ENCODE measurements around the gene CBFA2T2.
"Not testable (repeated sequence)": the region's sequence is repeated elsewhere in the genome, so short reads cannot be mapped to it uniquely, and the experiment has no call there.

CBFA2T2 gene

DNA sequence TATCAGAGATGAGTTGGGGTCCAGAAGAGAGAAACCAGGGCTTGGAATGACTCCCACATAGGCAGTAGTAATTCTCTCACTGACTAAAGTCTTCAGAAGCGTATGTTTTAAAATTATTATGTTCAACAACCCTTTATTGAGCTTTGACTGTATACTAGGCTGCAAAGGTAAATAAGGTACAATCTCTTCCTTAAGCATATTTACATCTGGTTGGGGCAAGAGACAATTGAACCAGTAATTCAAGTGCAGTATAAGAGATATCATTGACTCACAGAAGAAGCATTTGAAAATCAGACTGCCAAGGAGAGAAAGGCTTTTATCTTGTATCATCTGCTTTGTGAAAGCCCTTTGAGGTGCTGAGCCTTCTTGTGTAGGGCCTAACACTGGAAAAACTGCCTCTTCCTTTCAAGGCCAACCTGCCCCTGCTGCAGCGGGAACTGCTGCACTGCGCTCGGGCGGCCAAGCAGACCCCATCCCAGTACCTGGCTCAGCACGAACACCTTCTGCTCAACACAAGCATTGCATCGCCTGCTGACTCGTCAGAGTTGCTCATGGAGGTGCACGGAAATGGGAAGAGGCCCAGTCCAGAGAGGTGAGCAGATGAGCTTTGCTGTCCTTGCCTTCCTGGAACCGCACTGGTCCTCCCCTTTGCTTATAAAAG lies 132.9 kb downstream of the CBFA2T2 start:
- no peak for DNase-seq (ENCODE audit: low read depth in 3 of 3)

DNA sequence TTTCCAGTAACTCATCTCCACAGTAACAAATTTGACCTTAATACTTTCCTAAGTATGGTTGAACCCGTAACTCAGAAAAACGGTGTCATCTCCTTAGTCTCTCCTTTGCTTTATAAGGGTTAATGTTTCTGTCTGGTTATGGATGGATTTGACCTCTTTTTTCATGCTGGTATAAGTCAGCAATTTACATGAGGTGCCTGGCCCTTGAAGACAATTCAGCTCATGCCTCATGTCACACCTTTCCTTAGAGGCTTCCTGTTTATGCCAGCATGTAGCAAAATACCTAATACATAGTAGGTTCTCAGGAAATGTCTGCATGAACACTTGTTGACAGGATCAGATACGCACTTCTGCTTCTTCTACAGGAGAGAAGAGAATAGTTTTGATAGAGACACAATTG lies 134.5 kb downstream of the CBFA2T2 start:
- DNase-seq (ENCODE audit: low read depth in 3 of 3): no peak

DNA sequence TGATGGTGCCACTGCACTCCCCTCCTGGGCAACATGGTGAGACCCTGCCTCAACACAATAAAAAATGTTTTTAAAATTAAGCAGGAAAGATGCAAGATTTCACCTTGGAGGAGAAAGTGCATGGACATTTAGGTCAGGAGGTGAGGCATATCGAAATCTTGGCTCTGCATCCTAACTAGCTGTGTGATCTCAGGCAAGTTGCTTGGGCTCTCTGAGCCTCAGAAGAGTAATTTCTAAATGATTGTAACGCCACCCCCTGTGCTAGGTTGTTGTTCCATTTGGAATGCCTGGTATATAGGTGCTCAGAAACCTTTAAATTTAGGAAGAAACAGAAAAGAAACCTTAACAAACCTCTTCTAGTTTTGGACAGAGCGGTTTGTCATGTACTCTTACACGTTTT lies 136.3 kb downstream of the CBFA2T2 start:
- no peak for DNase-seq (ENCODE audit: low read depth in 3 of 3)

DNA sequence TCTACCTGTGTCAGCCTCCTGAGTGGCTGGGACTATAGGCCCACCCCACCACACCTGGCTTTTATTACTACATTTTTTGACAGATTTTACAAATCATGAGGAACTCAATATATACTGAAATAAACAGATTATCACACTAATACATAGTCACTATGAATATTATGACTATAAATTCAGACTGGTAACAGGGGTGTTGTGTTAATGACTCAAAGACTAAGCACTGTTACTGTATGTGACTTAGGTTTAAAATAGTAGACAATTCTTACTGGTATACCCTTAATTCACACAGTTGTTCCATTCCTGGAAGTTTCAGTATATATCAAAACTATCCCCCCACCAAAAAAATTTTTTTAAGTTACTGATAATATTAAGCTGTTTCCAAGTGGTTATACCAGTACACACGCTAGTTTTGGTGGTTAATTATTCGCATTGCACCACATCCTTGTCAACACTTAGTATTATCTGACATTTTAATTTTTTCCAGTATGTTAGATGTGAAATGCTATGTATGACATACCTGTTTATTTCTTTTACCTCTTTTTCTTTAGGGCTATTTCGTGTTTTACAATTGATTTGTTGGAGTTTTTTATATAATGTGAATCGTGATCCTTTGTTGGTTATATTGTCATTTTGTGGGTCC lies 137.8 kb downstream of the CBFA2T2 start:
- no peak for DNase-seq (ENCODE audit: low read depth in 3 of 3)

DNA sequence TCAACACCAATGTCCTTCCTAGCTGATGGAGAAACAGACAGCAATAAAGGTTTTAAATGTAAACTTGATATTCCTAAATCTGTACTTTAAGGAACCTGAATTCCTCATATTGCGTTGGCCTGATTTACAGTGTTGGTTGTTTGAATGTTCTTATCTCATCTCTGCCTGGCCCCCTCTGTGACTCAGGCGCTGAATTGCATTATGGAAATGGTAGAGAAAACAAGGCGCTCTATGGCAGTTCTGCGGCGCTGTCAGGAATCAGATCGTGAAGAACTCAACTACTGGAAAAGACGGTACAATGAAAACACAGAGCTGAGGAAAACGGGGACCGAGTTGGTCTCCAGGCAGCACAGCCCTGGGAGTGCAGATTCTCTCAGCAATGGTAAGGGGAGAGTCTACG lies 139.6 kb downstream of the CBFA2T2 start:
- no peak for DNase-seq (ENCODE audit: low read depth in 3 of 3)

DNA sequence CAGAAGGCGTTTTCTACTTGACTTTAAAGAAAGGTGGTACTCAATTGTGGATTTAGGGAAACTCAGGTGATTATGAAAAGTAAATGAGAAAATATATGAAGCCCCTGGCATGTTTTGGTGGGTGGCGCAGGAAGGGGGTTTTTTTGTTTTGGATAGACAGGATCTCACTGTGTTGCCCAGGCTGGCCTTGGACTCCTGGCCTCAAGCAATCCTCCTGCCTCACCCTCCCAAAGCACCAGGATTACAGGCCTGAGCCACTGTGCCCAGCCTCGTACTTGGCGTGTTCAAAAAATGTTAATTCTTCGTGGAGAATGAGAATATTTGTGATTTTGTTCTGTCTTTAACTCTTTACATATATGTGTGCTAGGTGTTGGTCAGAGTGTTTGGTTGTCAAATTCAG lies 140.1 kb downstream of the CBFA2T2 start:
- no peak for DNase-seq (ENCODE audit: low read depth in 3 of 3)

DNA sequence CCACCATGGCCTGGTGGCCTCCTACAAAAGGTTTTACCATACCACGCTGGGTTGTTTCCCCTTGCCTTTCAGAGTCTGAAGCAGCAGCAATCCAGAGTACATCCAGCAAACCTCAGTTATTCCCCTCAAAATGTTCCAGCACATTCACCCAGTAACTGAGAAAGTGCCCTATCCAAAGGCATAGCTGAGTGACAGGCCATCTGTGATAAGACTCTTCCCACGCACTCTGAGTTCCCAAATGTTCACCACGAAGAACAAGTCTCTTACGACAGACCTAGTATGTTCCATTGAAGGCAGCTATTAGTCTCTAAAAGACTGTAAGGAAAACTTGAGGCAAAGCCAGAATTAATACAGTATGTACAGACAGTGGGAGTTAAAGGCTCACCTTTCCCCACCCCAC lies 140.6 kb downstream of the CBFA2T2 start:
- DNase-seq (ENCODE audit: low read depth in 3 of 3): no peak

DNA sequence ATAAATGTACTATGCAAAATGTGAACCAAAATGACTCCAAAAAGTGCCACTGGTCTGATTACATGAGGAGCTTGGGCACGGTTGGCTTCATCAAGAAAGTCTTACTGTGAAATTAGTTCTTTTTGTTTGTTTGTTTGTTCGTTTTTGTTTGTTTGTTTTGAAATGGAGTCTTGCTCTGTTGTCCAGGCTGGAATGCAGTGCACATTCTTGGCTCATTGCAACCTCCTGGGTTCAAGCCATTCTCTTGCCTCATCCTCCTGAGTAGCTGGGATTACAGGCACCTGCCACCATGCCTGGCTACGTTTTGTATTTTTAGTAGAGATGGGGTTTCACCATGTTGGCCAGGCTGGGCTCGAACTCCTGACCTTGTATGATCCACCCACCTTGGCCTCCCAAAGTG lies 142.0 kb downstream of the CBFA2T2 start:
- not testable (repeated sequence) for DNase-seq (ENCODE audit: low read depth in 3 of 3)

DNA sequence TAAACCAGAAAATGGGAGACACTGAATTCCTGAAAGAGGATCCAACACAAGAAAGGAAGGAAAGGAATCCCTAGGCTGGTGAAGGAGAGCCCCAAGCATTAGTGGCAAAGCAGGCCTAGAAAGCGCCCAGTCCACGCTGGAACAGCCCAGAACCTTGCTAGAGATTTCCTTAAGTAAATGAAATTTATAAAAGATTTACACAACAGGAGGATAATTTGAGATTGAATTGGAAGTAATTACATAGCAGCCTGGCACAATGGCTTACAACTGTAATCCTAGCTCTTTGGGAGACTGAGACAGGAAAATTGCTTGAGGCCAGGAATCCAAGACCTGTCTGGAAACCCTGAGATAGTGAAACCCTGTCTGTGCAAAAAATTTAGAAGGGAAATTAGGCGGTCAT lies 145.4 kb downstream of the CBFA2T2 start:
- no peak for DNase-seq (ENCODE audit: low read depth in 3 of 3)

DNA sequence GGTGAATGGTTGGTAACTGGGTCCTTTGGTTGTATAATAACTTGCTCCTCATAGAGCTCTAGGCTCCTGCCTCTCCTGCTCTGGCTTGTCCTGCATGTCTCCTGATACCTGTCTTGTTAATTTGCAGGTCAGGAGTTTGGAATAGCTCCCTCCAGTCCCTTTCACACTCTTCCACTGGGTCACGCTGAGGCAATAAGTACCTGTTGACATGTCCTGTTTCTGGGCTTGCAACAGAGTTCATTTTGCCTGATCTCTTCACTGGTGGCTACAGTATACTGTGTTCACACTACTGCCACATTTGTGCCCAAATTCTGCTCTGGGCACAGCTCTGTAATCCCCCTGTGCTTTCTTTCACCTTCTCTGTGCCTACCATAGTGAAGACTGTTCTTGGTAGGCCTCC lies 146.9 kb downstream of the CBFA2T2 start:
- DNase-seq (ENCODE audit: low read depth in 3 of 3): no peak

DNA sequence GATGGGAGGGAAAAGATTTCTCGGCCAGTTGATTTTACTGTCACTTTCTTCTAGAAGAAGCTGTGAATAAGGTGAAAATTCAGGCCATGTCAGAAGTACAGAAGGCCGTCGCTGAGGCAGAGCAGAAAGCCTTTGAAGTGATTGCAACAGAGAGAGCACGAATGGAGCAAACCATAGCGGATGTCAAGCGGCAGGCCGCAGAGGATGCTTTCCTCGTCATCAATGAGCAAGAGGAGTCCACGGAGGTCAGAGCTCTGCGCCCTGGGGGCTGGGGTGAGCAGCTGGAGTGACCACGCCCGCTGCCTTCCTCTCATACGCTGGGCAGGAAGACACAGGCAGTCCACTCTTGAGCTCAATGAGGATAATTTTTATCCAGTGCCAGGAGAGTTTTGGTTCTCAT lies 150.4 kb downstream of the CBFA2T2 start:
- no peak for DNase-seq (ENCODE audit: low read depth in 3 of 3)

DNA sequence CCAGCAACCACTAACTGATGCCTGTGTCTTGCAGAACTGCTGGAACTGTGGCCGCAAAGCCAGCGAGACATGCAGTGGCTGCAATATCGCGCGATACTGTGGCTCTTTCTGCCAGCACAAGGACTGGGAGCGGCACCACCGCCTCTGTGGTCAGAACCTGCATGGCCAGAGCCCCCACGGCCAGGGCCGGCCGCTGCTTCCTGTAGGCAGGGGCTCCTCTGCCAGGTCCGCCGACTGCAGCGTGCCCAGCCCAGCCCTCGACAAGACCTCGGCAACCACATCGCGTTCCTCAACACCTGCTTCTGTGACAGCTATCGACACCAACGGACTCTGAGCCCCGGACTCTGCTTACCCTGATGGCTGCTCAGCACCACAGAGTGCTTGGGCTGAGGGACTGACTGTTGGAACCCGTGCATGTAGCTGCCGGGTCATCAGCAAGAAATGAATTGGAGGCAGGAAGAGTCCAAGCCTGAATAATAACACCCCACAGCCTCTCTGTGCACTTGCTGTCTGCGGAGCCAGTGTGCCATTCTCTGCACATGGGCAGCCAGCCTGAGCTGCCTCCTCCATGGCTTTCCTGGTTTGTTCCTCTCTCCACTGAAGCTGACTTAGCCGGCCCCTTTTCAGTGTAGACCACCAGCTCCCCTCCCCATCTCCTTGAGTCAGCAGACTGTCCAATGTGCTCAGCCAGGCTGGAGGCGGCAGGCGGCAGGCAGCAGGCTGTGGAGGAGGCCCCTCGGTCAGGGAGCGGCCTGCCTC lies 154.6 kb downstream of the CBFA2T2 start:
- DNase-seq (ENCODE audit: low read depth in 3 of 3): no peak

DNA sequence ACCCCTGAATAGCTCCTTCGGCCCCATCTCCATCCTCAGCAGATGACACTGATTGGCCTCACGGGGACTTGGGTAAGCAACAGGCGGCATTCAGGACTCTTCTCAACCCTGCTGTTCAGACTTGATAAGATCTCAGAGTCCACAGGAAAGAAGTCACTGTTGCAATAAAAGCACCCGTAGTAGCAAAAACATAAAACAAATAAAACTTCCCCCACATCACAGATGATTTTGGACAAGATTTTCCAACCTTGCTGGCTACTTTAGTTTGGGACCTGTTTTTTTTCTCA lies 155.1 kb downstream of the CBFA2T2 start:
- no peak for DNase-seq (ENCODE audit: low read depth in 3 of 3)

DNA sequence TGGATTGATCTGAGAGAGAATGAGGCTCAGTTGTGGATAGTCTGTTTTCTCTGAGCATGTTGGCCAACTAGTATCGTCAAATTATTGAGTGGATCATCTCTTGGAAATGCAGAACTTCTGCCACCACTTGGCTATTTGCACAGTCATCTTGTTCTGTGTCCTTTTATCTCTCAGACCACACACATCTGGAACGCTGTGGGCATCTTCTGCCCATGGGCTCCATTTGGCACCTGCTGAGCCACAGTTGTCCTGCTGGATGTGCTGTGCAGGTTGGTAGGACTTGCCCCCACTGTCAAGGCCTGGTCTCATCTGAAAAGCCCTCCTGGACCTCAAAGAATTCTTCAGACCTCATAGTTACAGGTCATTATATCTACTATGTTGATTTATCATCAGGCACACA lies 155.5 kb downstream of the CBFA2T2 start:
- DNase-seq (ENCODE audit: low read depth in 3 of 3): no peak

DNA sequence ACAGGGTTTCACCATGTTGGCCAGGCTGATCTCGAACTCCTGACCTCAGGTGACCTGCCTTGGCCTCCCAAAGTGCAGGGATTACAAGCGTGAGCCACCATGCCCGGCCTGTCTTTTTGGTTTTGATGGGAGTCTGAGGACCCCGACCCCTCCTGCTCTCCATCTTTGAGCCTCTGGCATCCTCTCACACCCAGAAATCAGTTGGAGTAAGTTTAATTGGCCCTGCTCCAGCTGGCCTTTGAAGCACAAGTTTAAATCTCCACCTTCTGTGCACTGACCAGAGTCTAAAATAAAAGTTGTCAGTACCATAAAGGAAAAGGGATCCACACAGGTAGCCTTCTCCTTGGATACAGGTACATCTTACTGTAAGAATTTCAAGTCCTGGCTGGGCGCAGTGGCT lies 156.3 kb downstream of the CBFA2T2 start:
- DNase-seq (ENCODE audit: low read depth in 3 of 3): no peak

DNA sequence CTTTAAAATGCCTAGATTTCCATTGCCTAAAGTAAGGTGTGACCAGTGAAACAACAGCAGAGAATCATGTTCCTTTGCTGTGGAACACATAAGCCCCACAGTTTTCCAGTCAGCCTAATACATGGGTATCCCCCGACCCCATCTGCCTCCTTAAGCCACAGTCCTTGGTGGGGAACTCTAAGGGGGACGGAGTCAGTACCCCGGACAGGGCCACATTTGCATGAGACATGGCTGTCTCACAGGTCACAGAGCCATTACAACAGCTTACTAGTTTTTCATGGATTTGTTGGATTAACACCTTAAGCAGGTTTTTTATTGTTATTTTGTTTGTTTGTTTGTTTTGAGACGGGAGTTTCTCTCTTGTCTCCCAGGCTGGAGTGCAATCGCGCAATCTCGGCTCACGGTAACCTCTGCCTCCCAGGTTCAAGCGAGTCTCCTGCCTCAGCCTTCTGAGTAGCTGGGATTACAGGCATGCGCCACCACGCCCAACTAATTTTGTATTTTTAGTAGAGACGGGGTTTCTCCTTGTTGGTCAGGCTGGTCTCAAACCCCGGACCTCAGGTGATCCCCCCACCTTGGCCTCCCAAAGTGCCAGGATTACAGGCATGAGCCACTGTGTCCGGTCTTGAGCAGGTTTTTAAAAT lies 157.2 kb downstream of the CBFA2T2 start:
- DNase-seq (ENCODE audit: low read depth in 3 of 3): not testable (repeated sequence)

DNA sequence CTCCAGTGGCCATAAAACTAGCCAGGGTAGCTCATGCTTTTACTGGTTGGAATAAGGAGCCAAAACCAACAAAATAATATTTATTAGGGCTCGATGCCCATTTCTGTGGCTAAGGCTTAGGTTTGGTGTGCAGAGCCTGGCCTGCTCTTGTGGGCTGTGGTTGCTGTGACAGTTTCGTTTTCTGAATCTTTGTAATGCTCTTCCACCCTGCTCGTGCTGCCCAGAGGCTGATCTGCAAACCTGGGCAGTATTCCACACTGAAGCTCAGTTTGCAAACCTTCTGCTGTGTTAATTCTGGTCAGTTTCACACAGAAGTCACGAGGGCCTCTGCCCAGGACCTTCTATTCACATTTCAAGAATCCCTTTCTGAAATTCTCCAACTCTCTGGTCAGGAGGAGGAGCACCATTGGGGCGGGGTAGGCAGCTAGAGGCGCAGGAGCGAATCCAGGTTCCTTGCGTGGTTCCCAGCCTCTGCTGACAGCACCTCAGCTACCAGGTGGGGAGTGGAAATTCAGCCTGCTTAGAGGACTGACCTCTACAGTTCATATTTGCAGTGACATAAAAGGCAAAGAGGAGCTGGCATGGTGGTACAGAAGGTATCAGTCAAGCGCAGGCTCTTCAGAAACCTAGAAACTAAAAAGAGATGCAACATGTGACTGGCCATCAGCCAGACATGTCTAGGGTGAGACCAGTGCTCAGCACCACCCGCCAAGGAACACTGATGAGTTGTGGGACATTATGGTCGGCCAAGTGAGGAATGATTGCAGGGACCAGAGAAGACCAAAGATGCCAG lies 157.9 kb downstream of the CBFA2T2 start:
- DNase-seq (ENCODE audit: low read depth in 3 of 3): no peak

DNA sequence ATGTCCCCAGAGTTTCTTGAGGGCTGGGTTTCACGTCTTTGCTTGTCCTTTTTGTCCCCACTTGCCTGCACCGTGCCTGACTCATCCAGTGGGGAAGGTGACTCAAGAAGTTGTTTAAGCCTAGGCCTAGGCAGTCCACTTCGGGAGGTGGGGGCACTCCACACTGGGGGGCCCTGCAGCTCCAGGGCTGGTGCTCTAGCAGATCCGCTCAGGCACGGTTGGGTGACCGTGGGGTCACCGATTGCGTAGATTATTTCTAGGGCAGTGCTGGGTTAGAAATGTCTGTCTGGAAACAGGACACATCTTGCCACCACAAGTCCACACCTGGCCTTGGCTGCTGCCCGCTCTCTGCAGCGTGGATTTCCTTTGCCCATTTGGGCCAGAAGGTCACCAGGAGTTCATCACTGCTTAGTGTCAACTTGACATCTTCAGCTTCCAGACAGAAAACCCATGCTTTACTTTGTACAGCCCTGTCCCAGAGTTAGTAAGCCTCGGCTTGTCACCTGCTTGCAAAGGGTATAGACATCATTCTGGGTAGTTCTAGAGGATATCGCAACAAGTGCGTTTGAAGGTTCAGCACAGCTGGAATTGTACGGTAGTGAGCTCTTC lies 158.6 kb downstream of the CBFA2T2 start:
- DNase-seq (ENCODE audit: low read depth in 3 of 3): no peak

DNA sequence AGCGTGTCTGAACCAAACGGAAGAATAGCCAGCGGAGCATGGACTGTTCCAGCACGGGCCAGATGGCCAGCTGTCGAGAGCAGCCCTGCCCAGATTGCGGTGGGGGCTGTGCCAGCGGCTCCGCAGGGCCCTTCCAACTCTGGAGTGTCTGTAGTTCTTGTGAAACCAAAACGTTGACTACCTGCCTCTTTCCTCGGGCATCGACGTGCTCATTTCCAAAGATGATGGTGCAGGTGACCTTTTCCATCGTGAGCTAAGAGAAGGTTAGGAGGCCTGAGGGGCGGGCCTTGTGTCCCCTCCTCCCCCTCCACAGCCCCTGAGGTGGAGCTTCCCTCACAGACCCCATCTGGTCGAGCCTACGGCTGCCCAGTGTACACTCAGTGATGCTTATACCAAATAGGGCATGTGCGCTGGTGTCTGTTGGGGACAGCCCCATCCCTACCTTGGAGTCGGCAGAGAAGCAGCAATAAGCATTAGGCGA lies 159.3 kb downstream of the CBFA2T2 start:
- DNase-seq (ENCODE audit: low read depth in 3 of 3): no peak

DNA sequence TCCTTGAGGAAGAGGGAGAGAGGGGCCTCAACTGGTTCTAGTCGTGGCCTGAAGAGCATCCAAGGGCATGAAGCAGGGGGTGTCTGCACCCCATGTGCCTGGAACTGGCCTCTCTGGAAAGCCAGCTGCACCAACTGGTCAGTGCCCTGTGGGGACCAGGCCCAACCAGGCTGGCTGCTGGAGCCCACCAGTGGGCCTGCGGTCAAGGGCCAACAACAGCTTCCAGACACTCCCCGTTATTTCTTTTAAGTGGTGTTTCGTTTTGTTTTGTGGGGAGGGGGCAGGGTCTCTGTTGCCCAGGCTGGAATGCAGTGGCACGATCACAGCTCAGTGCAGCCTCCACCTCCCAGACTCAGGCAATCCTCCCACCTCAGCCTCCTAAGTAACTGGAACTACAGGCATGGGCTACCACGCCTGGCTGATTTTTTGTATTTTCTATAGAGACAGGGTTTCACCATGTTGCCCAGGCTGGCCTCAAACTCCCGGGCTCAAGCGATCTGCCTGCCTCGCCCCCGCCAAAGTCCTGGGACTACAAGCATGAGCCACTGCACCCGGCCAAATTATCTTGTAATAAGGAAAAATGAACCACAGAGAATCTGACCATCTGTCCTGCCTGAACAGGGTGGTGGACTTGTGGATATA lies 160.3 kb downstream of the CBFA2T2 start:
- no peak for DNase-seq (ENCODE audit: low read depth in 3 of 3)

Measured in stimulated activated CD4-positive, alpha-beta T cell treated with anti-CD3 and anti-CD28 coated beads, TNF-alpha, amount 100 ng/mL, for 4 hours (primary cell).